DMS114 treated with DMSO at 0.1 percent for 48 hours (cell line): Measurements from ENCODE around the gene TOR4A.

Source experiments
- DNase-seq: peaks from one replicate; lab custom pipeline; 2025; ENCODE audit not compliant: unreplicated experiment; lab: John Stamatoyannopoulos, UW

The TOR4A gene

GRCh38 chr9:137331929-137332328 is 54.4 kb downstream of the TOR4A start:
- DNase-seq: no peak
